Stimulated activated CD4-positive, alpha-beta T cell treated with anti-CD3 and anti-CD28 coated beads, TNF-alpha, amount 100 ng/mL, for 24 hours (primary cell): ENCODE results near the gene TRIM67.
A peak's percentile ranks its signal among the peaks of the same experiment; 100 is the strongest.

Experiments used
- DNase-seq, 3 experiments: peaks; one replicate each; pipeline ENCODE4 v3.0.0-alpha.2; 2020; ENCODE audit warnings: low read depth in 3 of 3

TRIM67 gene

GRCh38 chr1:231232870-231233734 is 71.2 kb downstream of the TRIM67 start:
- no peak for DNase-seq

DNA sequence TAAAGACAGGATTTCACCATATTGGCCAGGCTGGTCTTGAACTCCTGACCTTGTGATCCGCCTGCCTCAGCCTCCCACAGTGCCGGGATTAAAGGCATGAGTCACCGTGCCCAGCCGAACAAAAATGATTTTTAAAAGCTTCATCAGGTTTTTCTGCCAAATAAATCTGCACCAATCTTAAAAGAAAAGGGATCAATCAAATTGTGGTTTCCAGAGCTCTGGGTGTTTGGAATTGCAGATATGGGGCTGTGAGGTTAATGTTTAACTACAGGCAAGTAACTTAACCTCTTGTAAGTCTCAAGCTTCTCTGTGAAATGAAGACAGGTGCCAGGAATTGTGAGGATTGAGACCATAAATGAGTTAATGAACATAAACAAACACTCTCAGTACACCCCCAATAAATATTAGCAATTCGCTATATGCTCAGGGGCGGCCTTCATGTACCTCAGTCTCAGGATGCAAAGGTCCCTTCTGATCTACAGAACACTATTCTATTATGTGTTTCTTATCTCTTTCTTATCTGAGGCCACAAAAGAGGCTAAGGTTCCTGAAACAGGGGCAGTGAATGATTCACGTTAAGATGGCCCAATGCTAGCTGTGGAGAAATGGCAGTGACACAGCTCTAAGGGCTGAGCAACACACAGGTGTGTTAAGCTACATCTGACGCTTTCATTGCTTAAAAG is 72.0 kb downstream of the TRIM67 start:
- no peak for DNase-seq

DNA sequence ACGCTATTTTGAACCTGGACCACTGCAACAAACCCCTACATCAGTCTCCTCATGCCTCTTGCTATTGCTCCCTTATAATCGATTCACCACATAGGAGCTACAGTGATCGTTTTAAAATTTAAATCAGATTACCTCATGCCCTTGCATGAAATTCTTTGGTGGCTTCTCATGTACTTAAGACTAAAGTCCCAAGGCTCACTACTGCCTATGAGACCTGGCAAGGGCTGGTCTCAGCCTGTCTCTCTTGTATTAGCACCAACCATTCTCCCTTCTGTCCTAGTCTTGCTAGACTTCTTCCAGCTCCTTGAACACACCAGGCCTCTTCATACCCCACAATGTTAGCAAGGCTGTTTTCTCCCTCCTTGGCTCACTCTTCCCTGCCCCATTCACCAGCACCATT is 72.6 kb downstream of the TRIM67 start:
- DNase-seq: no peak

DNA sequence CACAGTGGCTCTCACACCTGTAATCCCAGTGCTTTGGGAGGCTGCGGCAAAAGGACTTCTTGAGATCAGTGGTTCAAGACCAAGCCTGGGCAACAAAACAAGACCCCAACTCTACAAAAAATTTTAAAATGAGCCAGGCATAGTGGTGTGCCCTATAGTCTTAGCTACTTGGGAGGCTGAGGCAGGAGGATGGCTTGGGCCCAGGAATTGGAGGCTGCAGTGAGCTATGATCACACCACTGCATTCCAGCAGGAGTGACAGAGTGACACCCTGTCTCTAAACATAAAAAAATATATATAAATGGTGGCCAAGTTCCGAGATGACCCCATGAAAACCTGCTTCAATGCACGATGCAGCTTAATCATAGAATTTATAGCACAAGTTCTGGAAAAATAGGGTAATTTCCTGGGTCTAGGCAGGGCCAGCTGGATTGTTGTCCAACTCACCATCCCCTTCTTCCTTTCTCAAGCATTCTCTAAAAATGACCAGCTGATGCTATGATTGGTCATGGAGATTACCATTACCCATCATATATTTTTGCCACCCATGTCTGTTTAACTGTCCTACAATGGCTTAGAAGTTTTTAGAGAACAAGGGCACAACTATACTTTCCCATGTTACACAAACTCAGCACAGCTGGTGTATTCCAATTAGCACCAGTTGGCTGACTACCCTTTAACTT is 73.8 kb downstream of the TRIM67 start:
- DNase-seq: no peak

DNA sequence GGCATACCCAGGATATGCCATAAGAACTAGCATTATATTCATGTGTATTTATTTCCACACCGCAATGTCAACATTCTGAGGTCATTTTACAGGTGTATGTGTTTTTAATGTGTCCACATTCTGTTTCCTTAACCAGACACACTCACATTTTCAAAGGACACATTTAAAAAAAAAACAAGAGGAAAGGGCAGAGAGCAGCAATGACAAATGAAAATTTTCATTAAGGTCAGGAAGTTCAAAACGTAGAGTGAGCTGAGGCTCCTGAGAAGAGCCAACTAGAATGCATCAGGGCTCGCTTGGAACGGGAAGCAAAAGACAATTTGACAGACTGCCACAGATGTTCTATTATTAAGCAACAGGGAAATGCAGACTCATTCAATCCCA is 74.3 kb downstream of the TRIM67 start:
- no peak for DNase-seq

DNA sequence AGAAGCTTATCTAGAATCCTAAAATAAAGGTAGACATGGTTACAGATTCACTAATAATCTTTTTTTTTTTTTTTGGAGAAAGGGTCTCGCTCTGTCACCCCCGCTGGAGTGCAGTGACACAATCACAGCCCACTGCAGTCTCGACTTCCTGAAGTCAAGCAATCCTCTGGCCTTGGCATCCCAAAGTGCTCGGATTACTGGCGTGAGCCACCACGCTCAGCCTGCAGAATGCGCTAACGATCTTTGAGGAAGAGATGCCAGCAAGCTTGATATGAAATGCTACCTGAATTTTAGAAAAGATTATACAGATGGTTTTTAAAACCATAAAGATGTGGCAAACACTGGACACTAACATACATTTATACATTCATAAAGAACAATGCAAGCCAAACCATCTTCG is 75.1 kb downstream of the TRIM67 start:
- no peak for DNase-seq

GRCh38 chr1:231238298-231238697 is 76.4 kb downstream of the TRIM67 start:
- DNase-seq: no peak

DNA sequence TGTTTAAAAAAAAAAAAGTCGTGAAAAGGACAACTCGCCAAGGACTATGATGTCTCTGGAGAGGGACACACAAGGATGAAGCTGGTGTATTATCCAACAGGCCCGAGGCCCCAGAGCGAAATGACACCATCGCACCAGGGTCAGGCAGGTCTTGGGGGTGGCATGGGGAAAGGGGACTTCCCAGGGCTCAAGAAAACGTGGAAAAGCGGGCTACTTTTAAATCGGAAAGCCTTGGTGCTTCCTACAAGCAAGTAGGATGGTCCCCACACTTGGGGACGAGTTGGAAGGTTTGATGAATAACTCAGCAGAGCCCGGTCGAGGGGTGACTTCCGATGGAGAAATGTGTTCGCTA is 78.6 kb downstream of the TRIM67 start:
- DNase-seq: peak in 1 of 3 experiments; percentile 4

DNA sequence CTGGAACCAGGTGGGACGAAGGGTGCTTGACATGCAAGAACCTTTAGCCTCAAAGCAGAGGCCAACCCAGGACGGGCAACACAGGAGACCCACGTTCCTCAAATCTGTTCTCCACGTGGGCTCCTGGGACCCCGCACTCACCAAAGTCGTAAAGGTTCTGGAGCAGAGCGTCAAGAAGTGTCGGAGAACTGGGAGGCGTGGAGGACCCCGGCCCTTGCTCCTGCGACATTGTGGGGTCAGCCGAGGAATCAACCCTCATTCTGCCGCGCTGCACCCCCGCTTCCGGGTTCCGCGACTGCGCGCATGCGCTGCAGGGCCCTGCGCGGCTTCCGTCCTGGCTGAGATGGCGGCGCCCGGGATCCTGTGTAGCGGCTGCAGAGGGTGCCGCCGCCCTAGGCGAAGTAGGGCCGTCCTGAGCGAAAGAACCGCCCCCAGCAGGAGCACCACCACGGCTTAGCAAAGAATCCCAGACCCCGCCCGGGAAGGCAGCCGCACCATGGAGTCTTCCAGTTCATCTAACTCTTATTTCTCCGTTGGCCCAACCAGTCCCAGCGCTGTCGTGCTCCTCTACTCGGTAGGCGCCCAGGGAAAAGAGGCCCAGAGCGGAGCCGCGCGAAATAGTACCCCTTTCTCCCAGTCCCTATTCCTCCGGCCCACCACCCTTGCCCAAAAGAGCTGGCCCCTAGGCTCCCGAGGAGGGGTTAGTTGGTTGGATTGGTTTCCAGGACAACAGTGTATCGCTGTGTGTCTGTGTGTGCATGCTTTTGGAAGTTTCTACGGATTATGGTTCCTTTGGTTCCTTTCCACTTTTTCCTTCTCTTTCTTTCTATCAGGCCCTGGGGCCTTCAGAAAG is 79.3 kb downstream of the TRIM67 start, which contains the start of gene GNPAT:
TSS of gene GNPAT (plus strand) at position 330 of the 853 bp plus-strand sequence. CDS start at position 497, 167 bp downstream.
- DNase-seq: peak; percentile 84 to 85 (median 85)

DNA sequence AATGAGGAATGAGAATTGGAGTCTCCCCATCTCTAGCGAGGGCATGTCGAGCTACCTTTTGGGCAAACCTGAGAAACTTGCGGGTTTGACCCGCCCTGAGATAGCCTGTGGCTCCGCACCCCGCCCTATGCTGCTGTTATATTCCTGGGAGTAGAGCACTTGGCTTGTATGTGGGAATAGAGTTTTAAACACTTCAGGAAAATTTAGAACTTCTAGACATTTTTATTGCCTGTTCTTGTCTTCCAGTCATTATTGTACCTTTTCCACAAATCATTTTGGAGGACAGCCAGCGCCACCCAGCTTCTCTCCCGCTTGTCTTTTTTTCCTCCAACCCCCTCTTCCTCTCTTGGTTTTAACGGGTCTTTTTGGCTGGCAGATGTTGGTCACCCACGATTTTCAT is 79.9 kb downstream of the TRIM67 start:
- no peak for DNase-seq

DNA sequence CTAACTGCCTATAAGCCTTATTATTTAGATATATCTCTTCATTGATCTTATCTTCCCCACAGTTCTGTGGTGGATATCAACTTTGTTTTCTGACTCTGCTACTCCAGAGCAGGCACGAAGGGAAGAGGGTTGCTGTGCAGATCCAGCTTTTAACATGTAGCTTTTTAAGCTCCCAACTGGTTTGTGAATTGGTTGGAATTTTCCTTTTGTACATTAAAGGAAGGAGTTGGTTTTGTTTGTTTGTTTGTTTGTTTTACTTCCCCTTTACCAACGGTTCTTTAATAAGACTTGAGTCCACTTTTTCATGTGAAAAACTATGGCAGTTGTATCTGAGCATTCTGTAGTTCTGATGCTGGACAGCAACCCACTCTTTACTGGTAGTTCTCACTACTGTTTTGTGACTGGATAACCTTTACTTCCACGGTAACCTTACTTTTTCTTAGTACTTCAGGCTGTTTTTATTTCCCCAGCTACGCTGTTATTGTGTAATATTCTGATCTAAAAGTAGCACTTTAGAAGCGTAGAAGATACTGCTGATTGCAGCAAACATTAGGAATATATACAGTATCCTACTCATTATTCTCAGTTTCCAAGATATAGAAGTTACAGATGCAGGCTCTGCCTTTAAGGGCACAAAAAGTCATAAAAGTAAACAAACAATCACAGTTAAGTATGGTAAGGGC is 80.8 kb downstream of the TRIM67 start:
- DNase-seq: no peak

DNA sequence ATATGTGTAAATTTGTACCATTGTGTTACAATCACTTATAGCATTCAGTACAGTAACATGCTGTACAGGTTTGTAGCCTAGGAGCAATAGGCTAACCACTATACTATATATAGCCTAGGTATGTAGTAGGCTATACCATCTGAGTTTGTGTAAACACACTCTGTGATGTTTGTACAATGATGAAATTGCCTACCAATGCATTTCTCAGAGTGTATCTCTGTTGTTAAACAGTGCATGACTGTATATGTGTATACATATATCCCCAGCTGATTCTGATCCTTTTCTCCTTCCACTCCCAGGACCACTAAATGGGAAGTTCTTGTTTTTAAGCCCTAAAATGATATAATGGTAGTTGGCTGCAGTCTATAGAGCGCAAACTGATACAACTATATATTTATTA is 86.9 kb downstream of the TRIM67 start:
- no peak for DNase-seq

DNA sequence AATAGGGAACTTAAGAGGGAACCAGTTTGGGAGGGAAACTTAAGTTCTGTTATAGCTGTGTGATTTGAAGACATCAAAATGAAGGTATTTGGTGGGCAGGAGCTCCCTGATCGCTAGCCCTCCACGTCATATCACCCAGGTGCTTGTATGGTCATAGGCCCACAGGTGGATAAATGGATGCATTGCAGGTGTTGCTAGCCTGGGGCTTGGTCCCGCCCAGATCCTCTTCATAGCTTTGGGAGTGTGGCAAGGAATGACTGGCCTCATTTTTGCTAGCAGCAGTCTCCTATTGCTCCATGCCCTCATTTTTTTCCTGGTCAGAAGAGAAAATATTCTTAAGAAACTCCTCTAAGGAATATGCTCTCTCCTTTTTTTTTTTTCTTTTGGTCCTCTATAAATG is 90.5 kb downstream of the TRIM67 start:
- no peak for DNase-seq

- no peak for DNase-seq
Measured at GRCh38 chr1:231260351-231260750, 98.5 kb downstream of the TRIM67 start.

DNA sequence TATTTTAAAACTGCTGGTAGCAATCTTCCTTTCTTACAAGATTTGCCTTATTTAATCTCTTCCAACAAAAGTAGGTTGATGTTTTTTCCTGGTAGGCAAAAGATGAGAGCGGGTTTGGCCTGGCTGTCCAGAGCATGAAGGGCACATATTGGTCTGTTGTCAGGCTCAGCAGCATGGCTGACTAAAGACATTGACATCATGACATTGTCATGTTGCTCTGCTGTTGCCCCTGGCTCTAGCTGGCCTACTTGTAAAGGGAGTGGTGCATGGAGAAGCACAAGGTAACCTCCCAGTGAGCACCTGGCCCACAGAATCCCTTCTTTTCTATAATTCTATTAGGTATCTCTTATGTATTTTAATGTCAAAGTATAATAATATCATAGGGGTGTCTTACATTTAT is 102.8 kb downstream of the TRIM67 start:
- DNase-seq: no peak

DNA sequence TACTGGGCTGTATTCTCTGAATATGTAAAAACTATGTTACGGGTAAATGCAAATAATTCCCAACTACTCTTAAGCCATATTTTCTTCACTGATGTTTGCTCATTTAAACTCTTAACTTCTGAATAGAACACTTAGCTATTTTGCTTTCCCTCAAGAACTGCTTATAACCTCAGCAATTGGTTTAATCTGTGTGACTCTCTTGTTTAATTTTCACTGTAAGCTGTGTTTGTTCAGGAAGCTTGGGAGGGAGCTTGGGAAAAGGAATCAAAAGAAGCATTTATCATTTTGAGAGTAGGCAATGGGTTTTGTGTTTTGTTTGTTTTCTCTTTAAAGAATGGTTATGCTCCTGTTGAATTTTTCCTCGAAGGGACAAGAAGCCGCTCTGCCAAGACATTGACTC is 103.5 kb downstream of the TRIM67 start:
- no peak for DNase-seq

DNA sequence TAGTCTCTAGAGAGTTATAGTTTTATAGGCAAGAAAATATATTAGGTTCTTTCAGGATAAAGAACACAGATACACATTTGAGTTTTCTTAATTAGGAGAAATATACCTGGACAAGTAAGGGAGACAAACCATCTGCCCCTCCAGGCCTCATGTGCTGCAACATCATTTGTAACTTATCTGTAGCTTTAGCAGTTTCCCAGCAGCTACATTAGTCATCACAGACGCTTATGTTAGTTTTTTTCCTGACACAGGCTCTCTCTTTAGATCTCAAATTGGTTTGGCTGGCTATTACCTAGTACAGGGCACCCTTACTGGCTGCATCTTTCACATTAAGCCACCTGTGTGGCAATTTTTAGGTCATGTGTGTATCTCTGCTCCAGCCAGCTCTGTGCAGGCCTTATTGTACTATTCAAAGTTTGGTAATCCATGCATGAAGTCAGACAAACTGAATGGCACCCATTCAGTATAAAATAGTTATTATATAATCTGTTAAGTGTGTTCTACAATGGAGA is 105.0 kb downstream of the TRIM67 start:
- DNase-seq: no peak
